NCI-H1436 (cell line): ENCODE data around the gene S100A9.
"Not testable (repeated sequence)": the region's sequence is repeated elsewhere in the genome, so short reads cannot be mapped to it uniquely, and the experiment has no call there.

Experiments
- DNase-seq: peaks from one replicate; lab custom pipeline; 2025; lab: John Stamatoyannopoulos, UW

Gene S100A9

GRCh38 chr1:153345187-153346076 is 12.2 kb upstream of the S100A9 start:
- DNase-seq = peak; percentile 29

- DNase-seq = peak; percentile 54
Measured at GRCh38 chr1:153346077-153346723, 11.5 kb upstream of the S100A9 start.

- not testable (repeated sequence) for DNase-seq
Measured at GRCh38 chr1:153347049-153347448, 10.6 kb upstream of the S100A9 start.

GRCh38 chr1:153347856-153348255 is 9.8 kb upstream of the S100A9 start:
- DNase-seq = peak; percentile 21

GRCh38 chr1:153348511-153349362 is 8.9 kb upstream of the S100A9 start, which contains the start of gene PGLYRP4:
PGLYRP4 (minus strand) TSS chr1:153348841; CDS start chr1:153347932, 909 bp downstream.
- DNase-seq = no peak

- DNase-seq = no peak
Measured at GRCh38 chr1:153349363-153350320, 8.0 kb upstream of the S100A9 start.

- DNase-seq = no peak
Measured at GRCh38 chr1:153350321-153350957, 7.2 kb upstream of the S100A9 start.

- peak; percentile 72 for DNase-seq
Measured at GRCh38 chr1:153352523-153352922, 5.1 kb upstream of the S100A9 start.

- DNase-seq = no peak
Measured at GRCh38 chr1:153353226-153353947, 4.3 kb upstream of the S100A9 start.

GRCh38 chr1:153354515-153355193 is 3.0 kb upstream of the S100A9 start:
- DNase-seq = no peak

- peak; percentile 14 for DNase-seq
Measured at GRCh38 chr1:153355445-153356071, 2.1 kb upstream of the S100A9 start.

- DNase-seq = no peak
Measured at GRCh38 chr1:153356392-153357075, 1.1 kb upstream of the S100A9 start.

GRCh38 chr1:153357076-153357852 is 390 bp upstream of the S100A9 start:
- DNase-seq = no peak

- no peak for DNase-seq
Measured at GRCh38 chr1:153358691-153358975, 979 bp downstream of the S100A9 start.

- DNase-seq = no peak
Measured at GRCh38 chr1:153359241-153359640, 1.6 kb downstream of the S100A9 start.

GRCh38 chr1:153360190-153360589 is 2.5 kb downstream of the S100A9 start:
- DNase-seq = no peak

- no peak for DNase-seq
Measured at GRCh38 chr1:153360592-153361479, 3.2 kb downstream of the S100A9 start.
